K562 (cell line): ENCODE data around the gene SCRN2. TPM values are rescaled to one million over a fixed set of nuclear protein-coding genes. Genes with fewer than 3 reads are reported as not detected.

Experiments used
- DNMT1 ChIP-seq: fragments of 450-650 bp; IDR thresholded peaks from 2 replicates; pipeline ENCODE4 v1.6.1; 2016; ENCODE audit warnings: antibody characterized with exemption, mild to moderate bottlenecking
- DPF2 ChIP-seq: fragments of 450-650 bp; IDR thresholded peaks from 2 replicates; pipeline ENCODE4 v1.6.1; 2016
- ETV1 ChIP-seq: fragments of 450-650 bp; conservative IDR thresholded peaks from 2 replicates; pipeline ENCODE4 v1.6.1; 2016; ENCODE audit warnings: missing genetic modification characterization, control low read depth, low read depth, missing compliant biosample characterization
- HDGF ChIP-seq: fragments of 450-650 bp; IDR thresholded peaks from 2 replicates; pipeline ENCODE4 v1.6.1; 2016
- KLF10 ChIP-seq: fragments of 250-450 bp; sonication (Bioruptor Pico); IDR thresholded peaks from 2 replicates; pipeline ENCODE4 v1.6.1; 2021; ENCODE audit warnings: matching md5 sums
- NCOA4 ChIP-seq: fragments of 450-650 bp; IDR thresholded peaks from 2 replicates; pipeline ENCODE4 v1.6.1; 2018; ENCODE audit warnings: mild to moderate bottlenecking; ENCODE audit not compliant: partially characterized antibody
- RUNX1 ChIP-seq: sonication (generic); IDR thresholded peaks from 2 replicates; pipeline ENCODE4 v1.6.1; 2016; ENCODE audit warnings: antibody characterized with exemption, low read depth
- SMARCA4 ChIP-seq: fragments of 450-650 bp; IDR thresholded peaks from 2 replicates; pipeline ENCODE4 v1.6.1; 2016
- SMARCB1 ChIP-seq: IDR thresholded peaks from 2 replicates; pipeline ENCODE4 v1.6.1; 2011; ENCODE audit warnings: improper control_type of control experiment, low read depth; ENCODE audit not compliant: insufficient read length
- TAF1 ChIP-seq: IDR thresholded peaks from 2 replicates; pipeline ENCODE4 v1.6.1; 2011; ENCODE audit warnings: mild to moderate bottlenecking, low read length, moderate library complexity; ENCODE audit not compliant: insufficient read depth, control insufficient read depth, severe bottlenecking; ENCODE audit errors: extremely low read depth
- TRIM28 ChIP-seq: fragments of 450-650 bp; IDR thresholded peaks from 2 replicates; pipeline ENCODE4 v1.6.1; 2017
- ZC3H11A ChIP-seq: IDR thresholded peaks from 2 replicates; pipeline ENCODE4 v1.6.1; 2012; ENCODE audit warnings: low read depth, low read length, improper control_type of control experiment
- polyA plus RNA-seq, 8 experiments: library from polyadenylated mRNA; depleted of rRNA in 4 of 8; stranded (reverse) in 5 of 8; unstranded in 3 of 8; fragments of >200 nt; fragmentation: Nextera tagmentation in 2 of 8; fragmentation: Illumina TruSeq in 1 of 8; extraction: Ambion mirVana in 2 of 8; extraction: Trizol in 1 of 8; gene quantifications; 2 replicates each; pipeline versions ENCODE4 v1.2.1 to v1.2.3, GENCODE V29; 2011 to 2014; ENCODE audit warnings: inconsistent platforms in 1 of 8, missing spikeins in 1 of 8
- total RNA-seq, 7 experiments: library from RNA; depleted of rRNA in 6 of 7; stranded (reverse); fragments of >200 nt in 6 of 7; fragmentation: Illumina TruSeq in 2 of 7; extraction: Trizol in 2 of 7; gene quantifications; 2 replicates each; pipeline versions ENCODE4 v1.2.1 to v1.2.3, GENCODE V29; 2011 to 2021; ENCODE audit warnings: low replicate concordance in 1 of 7
- TF ChIP-seq, protein P1 (sequence below): fragments of 450-650 bp; IDR thresholded peaks from 2 replicates; pipeline ENCODE4 v1.7.0; 2016; ENCODE audit warnings: borderline replicate concordance
- TF ChIP-seq, protein P2 (sequence below), 2 experiments: fragments of 200-800 bp in 1 of 2; sonication (Bioruptor generic) in 1 of 2; sonication (generic) in 1 of 2; formaldehyde crosslinking in 1 of 2; IDR thresholded peaks in 1 of 2; conservative IDR thresholded peaks in 1 of 2; 2 replicates each; pipeline versions ENCODE4 v1.5.0 to v1.6.1; 2016 to 2020; ENCODE audit warnings: missing compliant biosample characterization in 1 of 2, missing genetic modification characterization in 1 of 2, missing genetic modification reagents in 1 of 2
- TF ChIP-seq, protein P3 (sequence below): fragments of 250-450 bp; sonication (Bioruptor Pico); IDR thresholded peaks from 2 replicates; pipeline ENCODE4 v1.5.0; 2021
- TF ChIP-seq, protein P4 (sequence below), 2 experiments: IDR thresholded peaks in 1 of 2; conservative IDR thresholded peaks in 1 of 2; 2 replicates each; pipeline ENCODE4 v1.6.1; 2016; ENCODE audit warnings: low read depth in 2 of 2, mild to moderate bottlenecking in 1 of 2, missing compliant biosample characterization in 1 of 2, missing genetic modification characterization in 1 of 2, moderate library complexity in 1 of 2
- TF ChIP-seq, protein P5 (sequence below), 2 experiments: IDR thresholded peaks; 2 replicates each; pipeline ENCODE4 v1.6.1; 2011; ENCODE audit warnings: borderline replicate concordance in 1 of 2, control low read depth in 1 of 2, low read depth in 1 of 2, low read length in 1 of 2, mild to moderate bottlenecking in 1 of 2, mixed read lengths in 1 of 2, moderate library complexity in 1 of 2; ENCODE audit not compliant: insufficient read depth in 1 of 2, insufficient read length in 1 of 2, poor library complexity in 1 of 2, severe bottlenecking in 1 of 2; ENCODE audit errors: extremely low read depth in 1 of 2
- TF ChIP-seq, protein P6 (sequence below), 2 experiments: fragments of 450-650 bp; conservative IDR thresholded peaks; 2 replicates each; pipeline ENCODE4 v1.6.1; 2017; ENCODE audit warnings: mild to moderate bottlenecking in 2 of 2, moderate library complexity in 2 of 2

Gene SCRN2
- total and polyA plus RNA-seq, 9 of the 15 experiments (the other 6 are each of a cell fraction or from before 2014, with no cell fraction given), result 0.25 to 32.9 (median 13.6) TPM

DNA sequence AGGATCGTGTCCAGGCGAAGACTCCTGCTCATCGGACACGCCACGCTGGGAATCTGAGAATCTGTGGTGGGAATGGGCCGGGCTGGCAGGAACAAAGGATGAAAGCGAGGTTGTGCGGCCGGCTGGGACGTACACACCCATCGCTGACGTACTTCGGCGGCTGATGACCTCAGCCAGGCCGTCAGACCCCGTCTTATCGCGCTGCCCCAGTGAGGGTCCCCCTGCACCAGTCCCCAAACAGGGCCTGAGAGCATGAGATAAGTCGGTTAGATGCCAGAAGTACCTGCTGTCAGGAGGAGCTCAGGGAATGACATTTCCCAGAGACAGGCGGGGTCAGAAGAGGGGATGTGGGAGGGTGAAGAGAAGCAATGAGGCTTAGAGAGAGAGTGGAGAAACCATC, 25.9 kb upstream of the SCRN2 start (continued):
- TF ChIP-seq, protein P1, sequence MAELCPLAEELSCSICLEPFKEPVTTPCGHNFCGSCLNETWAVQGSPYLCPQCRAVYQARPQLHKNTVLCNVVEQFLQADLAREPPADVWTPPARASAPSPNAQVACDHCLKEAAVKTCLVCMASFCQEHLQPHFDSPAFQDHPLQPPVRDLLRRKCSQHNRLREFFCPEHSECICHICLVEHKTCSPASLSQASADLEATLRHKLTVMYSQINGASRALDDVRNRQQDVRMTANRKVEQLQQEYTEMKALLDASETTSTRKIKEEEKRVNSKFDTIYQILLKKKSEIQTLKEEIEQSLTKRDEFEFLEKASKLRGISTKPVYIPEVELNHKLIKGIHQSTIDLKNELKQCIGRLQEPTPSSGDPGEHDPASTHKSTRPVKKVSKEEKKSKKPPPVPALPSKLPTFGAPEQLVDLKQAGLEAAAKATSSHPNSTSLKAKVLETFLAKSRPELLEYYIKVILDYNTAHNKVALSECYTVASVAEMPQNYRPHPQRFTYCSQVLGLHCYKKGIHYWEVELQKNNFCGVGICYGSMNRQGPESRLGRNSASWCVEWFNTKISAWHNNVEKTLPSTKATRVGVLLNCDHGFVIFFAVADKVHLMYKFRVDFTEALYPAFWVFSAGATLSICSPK, result no peak
- TF ChIP-seq RUNX1 (peak; percentile 87; the same call in 1 of the 2 replicates), SMARCB1 (no peak), DNMT1 (no peak), TAF1 (peak; percentile 54), SMARCA4 (peak; percentile 99), KLF10 (CRISPR knock-in tag) (no peak), ZC3H11A (no peak), HDGF (no peak), NCOA4 (no peak), ETV1 (tag) (peak; percentile 67), TRIM28 (peak; percentile 77), DPF2 (peak; percentile 99)
- TF ChIP-seq, protein P2, sequence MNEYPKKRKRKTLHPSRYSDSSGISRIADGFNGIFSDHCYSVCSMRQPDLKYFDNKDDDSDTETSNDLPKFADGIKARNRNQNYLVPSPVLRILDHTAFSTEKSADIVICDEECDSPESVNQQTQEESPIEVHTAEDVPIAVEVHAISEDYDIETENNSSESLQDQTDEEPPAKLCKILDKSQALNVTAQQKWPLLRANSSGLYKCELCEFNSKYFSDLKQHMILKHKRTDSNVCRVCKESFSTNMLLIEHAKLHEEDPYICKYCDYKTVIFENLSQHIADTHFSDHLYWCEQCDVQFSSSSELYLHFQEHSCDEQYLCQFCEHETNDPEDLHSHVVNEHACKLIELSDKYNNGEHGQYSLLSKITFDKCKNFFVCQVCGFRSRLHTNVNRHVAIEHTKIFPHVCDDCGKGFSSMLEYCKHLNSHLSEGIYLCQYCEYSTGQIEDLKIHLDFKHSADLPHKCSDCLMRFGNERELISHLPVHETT (CRISPR knock-in tag; conservative IDR thresholded peaks at IDR 0.05 in 1 of 2, IDR thresholded peaks at IDR 0.05 in 1 of 2), result peak in 1 of 2 experiments; percentile 99; a peak in 2 of 4 replicates
- TF ChIP-seq, protein P3, sequence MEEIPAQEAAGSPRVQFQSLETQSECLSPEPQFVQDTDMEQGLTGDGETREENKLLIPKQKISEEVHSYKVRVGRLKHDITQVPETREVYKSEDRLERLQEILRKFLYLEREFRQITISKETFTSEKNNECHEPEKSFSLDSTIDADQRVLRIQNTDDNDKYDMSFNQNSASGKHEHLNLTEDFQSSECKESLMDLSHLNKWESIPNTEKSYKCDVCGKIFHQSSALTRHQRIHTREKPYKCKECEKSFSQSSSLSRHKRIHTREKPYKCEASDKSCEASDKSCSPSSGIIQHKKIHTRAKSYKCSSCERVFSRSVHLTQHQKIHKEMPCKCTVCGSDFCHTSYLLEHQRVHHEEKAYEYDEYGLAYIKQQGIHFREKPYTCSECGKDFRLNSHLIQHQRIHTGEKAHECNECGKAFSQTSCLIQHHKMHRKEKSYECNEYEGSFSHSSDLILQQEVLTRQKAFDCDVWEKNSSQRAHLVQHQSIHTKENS (CRISPR knock-in tag), result no peak
- TF ChIP-seq, protein P4, sequence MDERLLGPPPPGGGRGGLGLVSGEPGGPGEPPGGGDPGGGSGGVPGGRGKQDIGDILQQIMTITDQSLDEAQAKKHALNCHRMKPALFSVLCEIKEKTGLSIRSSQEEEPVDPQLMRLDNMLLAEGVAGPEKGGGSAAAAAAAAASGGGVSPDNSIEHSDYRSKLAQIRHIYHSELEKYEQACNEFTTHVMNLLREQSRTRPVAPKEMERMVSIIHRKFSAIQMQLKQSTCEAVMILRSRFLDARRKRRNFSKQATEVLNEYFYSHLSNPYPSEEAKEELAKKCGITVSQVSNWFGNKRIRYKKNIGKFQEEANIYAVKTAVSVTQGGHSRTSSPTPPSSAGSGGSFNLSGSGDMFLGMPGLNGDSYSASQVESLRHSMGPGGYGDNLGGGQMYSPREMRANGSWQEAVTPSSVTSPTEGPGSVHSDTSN (CRISPR knock-in tag; IDR thresholded peaks at IDR 0.05; ENCODE audit: low read depth), result peak; percentile 53
- TF ChIP-seq, protein P4 (tag; conservative IDR thresholded peaks at IDR 0.05; ENCODE audit: low read depth), result peak; percentile 83
- TF ChIP-seq, protein P5, sequence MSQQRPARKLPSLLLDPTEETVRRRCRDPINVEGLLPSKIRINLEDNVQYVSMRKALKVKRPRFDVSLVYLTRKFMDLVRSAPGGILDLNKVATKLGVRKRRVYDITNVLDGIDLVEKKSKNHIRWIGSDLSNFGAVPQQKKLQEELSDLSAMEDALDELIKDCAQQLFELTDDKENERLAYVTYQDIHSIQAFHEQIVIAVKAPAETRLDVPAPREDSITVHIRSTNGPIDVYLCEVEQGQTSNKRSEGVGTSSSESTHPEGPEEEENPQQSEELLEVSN (IDR thresholded peaks at IDR 0.05; ENCODE audit: borderline replicate concordance in 1 of 2, extremely low read depth in 1 of 2, insufficient read depth in 1 of 2, insufficient read length in 1 of 2, low read depth in 1 of 2, low read length in 1 of 2, poor library complexity in 1 of 2, severe bottlenecking in 1 of 2), result peak in 1 of 2 experiments; percentile 30
- TF ChIP-seq, protein P6, sequence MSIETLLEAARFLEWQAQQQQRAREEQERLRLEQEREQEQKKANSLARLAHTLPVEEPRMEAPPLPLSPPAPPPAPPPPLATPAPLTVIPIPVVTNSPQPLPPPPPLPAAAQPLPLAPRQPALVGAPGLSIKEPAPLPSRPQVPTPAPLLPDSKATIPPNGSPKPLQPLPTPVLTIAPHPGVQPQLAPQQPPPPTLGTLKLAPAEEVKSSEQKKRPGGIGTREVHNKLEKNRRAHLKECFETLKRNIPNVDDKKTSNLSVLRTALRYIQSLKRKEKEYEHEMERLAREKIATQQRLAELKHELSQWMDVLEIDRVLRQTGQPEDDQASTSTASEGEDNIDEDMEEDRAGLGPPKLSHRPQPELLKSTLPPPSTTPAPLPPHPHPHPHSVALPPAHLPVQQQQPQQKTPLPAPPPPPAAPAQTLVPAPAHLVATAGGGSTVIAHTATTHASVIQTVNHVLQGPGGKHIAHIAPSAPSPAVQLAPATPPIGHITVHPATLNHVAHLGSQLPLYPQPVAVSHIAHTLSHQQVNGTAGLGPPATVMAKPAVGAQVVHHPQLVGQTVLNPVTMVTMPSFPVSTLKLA (conservative IDR thresholded peaks at IDR 0.05), result peak; percentile 65 to 84
